Gastroesophageal sphincter (tissue), 4 donors: Measurements from ENCODE around the gene GATA6. TPM values are rescaled to one million over a fixed set of nuclear protein-coding genes. Genes with fewer than 3 reads are reported as not detected.

ENCODE experiments used
- ATAC-seq: fragments of 150-250 bp; one replicate; pipeline ENCODE4 v1.9.1; 2016; ENCODE audit warnings: mild to moderate bottlenecking, moderate library complexity
- H3K27ac ChIP-seq, 4 donors: fragments of 200-600 bp; sonication (generic) in 3 of 4; 1 replicate in 3 of 4; 2 replicates in 1 of 4; pipeline ENCODE4 v1.5.1; 2016 to 2019
- H3K27me3 ChIP-seq: fragments of 200-600 bp; sonication (generic); one replicate; pipeline ENCODE4 v1.5.1; 2019
- H3K36me3 ChIP-seq, 2 donors: fragments of 200-600 bp; sonication (generic); one replicate each; pipeline ENCODE4 v1.5.1; 2019; ENCODE audit warnings: control low read depth in 1 of 2
- H3K4me1 ChIP-seq, 3 donors: fragments of 200-600 bp; sonication (generic); 1 replicate in 2 of 3; 2 replicates in 1 of 3; pipeline ENCODE4 v1.5.1; 2016 to 2019; ENCODE audit warnings: control low read depth in 2 of 3
- H3K4me3 ChIP-seq, 2 donors: fragments of 200-600 bp; sonication (generic); one replicate each; pipeline ENCODE4 v1.5.1; 2019; ENCODE audit warnings: mild to moderate bottlenecking in 1 of 2, moderate library complexity in 1 of 2
- H3K9me3 ChIP-seq, 3 donors: fragments of 200-600 bp; sonication (generic); one replicate each; pipeline ENCODE4 v1.5.1; 2017 to 2019; ENCODE audit warnings: control low read depth in 2 of 3
- CTCF ChIP-seq, 4 experiments: fragments of 200-600 bp in 2 of 4; fragments of 450-650 bp in 2 of 4; sonication (generic) in 1 of 4; IDR thresholded peaks; one replicate each; pipeline ENCODE4 v1.5.1; 2017 to 2019; ENCODE audit warnings: antibody characterized with exemption in 4 of 4, mild to moderate bottlenecking in 2 of 4, moderate library complexity in 2 of 4
- EP300 ChIP-seq: sonication (generic); formaldehyde crosslinking; IDR thresholded peaks from one replicate; pipeline ENCODE4 v1.6.1; 2017; ENCODE audit warnings: antibody characterized with exemption, mild to moderate bottlenecking
- POLR2A ChIP-seq, 2 donors: fragments of 450-650 bp; IDR thresholded peaks; one replicate each; pipeline ENCODE4 v1.6.1; 2017; ENCODE audit warnings: antibody characterized with exemption in 2 of 2, mild to moderate bottlenecking in 2 of 2, moderate library complexity in 1 of 2
- POLR2AphosphoS5 ChIP-seq: sonication (generic); formaldehyde crosslinking; IDR thresholded peaks from one replicate; pipeline ENCODE4 v1.6.1; 2017; ENCODE audit warnings: antibody characterized with exemption
- WGBS, 2 donors: methylation state at CpG; one replicate each; pipeline ENCODE4 v1.1.5; 2018; ENCODE audit warnings: low coverage in 1 of 2; 5-methylcytosine and 5-hydroxymethylcytosine counted together
- total RNA-seq, 4 donors: library from RNA; depleted of rRNA; stranded (reverse); fragments of >200 nt; gene quantifications; one replicate each; pipeline ENCODE4 v1.1.0, GENCODE V29; 2016

GATA6 gene
- total RNA-seq, 4 donors from 2014 or later: 7.5 to 12.4 (median 9.5) TPM

- Histone ChIP-seq H3K4me3 (no peak overlapping the region), H3K27ac (no peak overlapping the region), H3K36me3 (no peaks in the 10 kb centered on the region), H3K9me3 (no peaks in the 10 kb centered on the region), H3K4me1 (no peaks in the 10 kb centered on the region), H3K27me3 (peaks cover 39% of the 10 kb centered on the region)
- TF ChIP-seq POLR2A (IDR thresholded peaks at IDR 0.05): no peak
- TF ChIP-seq CTCF (IDR thresholded peaks at IDR 0.05): no peak
- TF ChIP-seq EP300: no peak
- no peak for TF ChIP-seq POLR2AphosphoS5
- WGBS, 2 donors: 77 to 88% methylated on average over 8 to 10 of the region's 10 CpGs
- no peak for ATAC-seq
These were observed 17.3 kb upstream of the GATA6 start for GRCh38 chr18:22152093-22152492.

- Histone ChIP-seq H3K36me3 (no peaks in the 10 kb centered on the region), H3K27ac (no peak overlapping the region), H3K9me3 (no peaks in the 10 kb centered on the region), H3K27me3 (peaks cover 44% of the 10 kb centered on the region), H3K4me1 (no peaks in the 10 kb centered on the region), H3K4me3 (no peak overlapping the region)
- no peak for ATAC-seq
- 36 to 53% methylated on average over 3 of the region's 3 CpGs for WGBS, 2 donors
- TF ChIP-seq POLR2A (IDR thresholded peaks at IDR 0.05) (no peak), EP300 (no peak), POLR2AphosphoS5 (no peak), CTCF (IDR thresholded peaks at IDR 0.05) (no peak)
These were observed 16.0 kb upstream of the GATA6 start for GRCh38 chr18:22153428-22153827.

- WGBS, 2 donors: 70 to 74% methylated on average over 2 of the region's 2 CpGs
- no peak overlapping the region for H3K4me3 ChIP-seq
- ATAC-seq: no peak
- no peak overlapping the region for H3K27ac ChIP-seq
- no peaks in the 10 kb centered on the region for H3K36me3 ChIP-seq
- peaks cover 55% of the 10 kb centered on the region for H3K27me3 ChIP-seq
- TF ChIP-seq EP300 (no peak), POLR2A (IDR thresholded peaks at IDR 0.05) (no peak), CTCF (IDR thresholded peaks at IDR 0.05) (no peak), POLR2AphosphoS5 (no peak)
- no peaks in the 10 kb centered on the region for H3K9me3 ChIP-seq
- H3K4me1 ChIP-seq: no peaks in the 10 kb centered on the region
These were observed 13.8 kb upstream of the GATA6 start for GRCh38 chr18:22155584-22155983.

- TF ChIP-seq CTCF (IDR thresholded peaks at IDR 0.05): no peak
- no peak for TF ChIP-seq POLR2AphosphoS5
- no peak for TF ChIP-seq EP300
- no peak for TF ChIP-seq POLR2A (IDR thresholded peaks at IDR 0.05)
- WGBS, 2 donors: 40 to 95% methylated on average over 1 to 2 of the region's 2 CpGs
- Histone ChIP-seq H3K4me3 (no peak overlapping the region), H3K27me3 (peaks cover 71% of the 10 kb centered on the region), H3K4me1 (no peaks in the 10 kb centered on the region), H3K36me3 (no peaks in the 10 kb centered on the region), H3K27ac (no peak overlapping the region), H3K9me3 (no peaks in the 10 kb centered on the region)
- no peak for ATAC-seq
These were observed 10.4 kb upstream of the GATA6 start for GRCh38 chr18:22159014-22159413.

- ATAC-seq: no peak
- 81 to 82% methylated on average over 4 to 5 of the region's 5 CpGs for WGBS, 2 donors
- peaks cover 80% of the 10 kb centered on the region for H3K27me3 ChIP-seq
- no peak for TF ChIP-seq CTCF (IDR thresholded peaks at IDR 0.05)
- TF ChIP-seq EP300: no peak
- TF ChIP-seq POLR2AphosphoS5: no peak
- no peak for TF ChIP-seq POLR2A (IDR thresholded peaks at IDR 0.05)
- H3K36me3 ChIP-seq: no peaks in the 10 kb centered on the region
- no peaks in the 10 kb centered on the region for H3K9me3 ChIP-seq
- peaks cover 0 to 15% (median 0%) of the 10 kb centered on the region in 3 donors for H3K4me1 ChIP-seq
- H3K4me3 ChIP-seq: no peak overlapping the region
- no peak overlapping the region for H3K27ac ChIP-seq
These were observed 8.3 kb upstream of the GATA6 start for GRCh38 chr18:22161090-22161489.
